Stimulated activated CD8-positive, alpha-beta memory T cell treated with anti-CD3 and anti-CD28 coated beads, Interleukin-15, amount 100 ng/mL, for 48 hours (primary cell): ENCODE measurements around the gene GPR62.
"Not testable (repeated sequence)": the region's sequence is repeated elsewhere in the genome, so short reads cannot be mapped to it uniquely, and the experiment has no call there.

Experiments used
- DNase-seq, 2 donors: peaks; one replicate each; pipeline ENCODE4 v3.0.0-alpha.2; 2020; ENCODE audit warnings: low read depth in 2 of 2

GPR62 gene

GRCh38 chr3:51970606-51971300 lies 15.6 kb downstream of the GPR62 start:
- DNase-seq, result no peak

- no peak for DNase-seq
Measured at GRCh38 chr3:51971350-51971749, 16.2 kb downstream of the GPR62 start.

- no peak for DNase-seq
Measured at GRCh38 chr3:51974277-51974962, 19.2 kb downstream of the GPR62 start.

- DNase-seq, result peak; percentile 58 to 69
Measured at GRCh38 chr3:51974963-51975851, 20.0 kb downstream of the GPR62 start, which contains the start of gene ABHD14A. TSS of gene ABHD14A (plus strand) at chr3:51975064. CDS start at chr3:51975136, 72 bp downstream.

GRCh38 chr3:51975852-51976549 lies 20.8 kb downstream of the GPR62 start:
- DNase-seq, result no peak

GRCh38 chr3:51977446-51978142 lies 22.4 kb downstream of the GPR62 start:
- DNase-seq, result no peak

GRCh38 chr3:51978143-51978502 lies 22.9 kb downstream of the GPR62 start:
- no peak for DNase-seq

GRCh38 chr3:51980253-51980652 lies 25.1 kb downstream of the GPR62 start:
- no peak for DNase-seq

GRCh38 chr3:51982352-51982837 lies 27.2 kb downstream of the GPR62 start:
- no peak for DNase-seq

- peak; percentile 74 to 75 for DNase-seq
Measured at GRCh38 chr3:51982838-51983577, 27.8 kb downstream of the GPR62 start, which contains the start of gene ACY1. TSS of gene ACY1 (plus strand) at chr3:51983535. CDS start at chr3:51984065, 530 bp downstream.

GRCh38 chr3:51983578-51984268 lies 28.5 kb downstream of the GPR62 start:
- no peak for DNase-seq

- no peak for DNase-seq
Measured at GRCh38 chr3:51984269-51984647, 29.1 kb downstream of the GPR62 start.

GRCh38 chr3:51985063-51985462 lies 29.9 kb downstream of the GPR62 start:
- DNase-seq, result no peak

GRCh38 chr3:51986010-51986947 lies 31.1 kb downstream of the GPR62 start:
- DNase-seq, result no peak

GRCh38 chr3:51987568-51987967 lies 32.4 kb downstream of the GPR62 start:
- DNase-seq, result no peak

GRCh38 chr3:51988286-51989146 lies 33.3 kb downstream of the GPR62 start:
- no peak for DNase-seq

GRCh38 chr3:51990501-51990971 lies 35.4 kb downstream of the GPR62 start:
- DNase-seq, result not testable (repeated sequence)
